HCT116 (cell line): ENCODE results near the gene TMEM129.

Experiments used
- EZH2 ChIP-seq: fragments of 200-600 bp; sonication (generic); IDR thresholded peaks from 2 replicates; pipeline ENCODE4 v1.6.1; 2017; ENCODE audit warnings: antibody characterized with exemption, mixed run types
- MAX ChIP-seq: IDR thresholded peaks from 2 replicates; pipeline ENCODE4 v1.6.1; 2012
- POLR2A ChIP-seq: IDR thresholded peaks from 2 replicates; pipeline ENCODE4 v1.7.0; 2011; ENCODE audit warnings: borderline replicate concordance; ENCODE audit not compliant: insufficient read depth, insufficient read length; ENCODE audit errors: extremely low read depth
- RAD21 ChIP-seq: IDR thresholded peaks from 2 replicates; pipeline ENCODE4 v1.6.1; 2012; ENCODE audit warnings: low read depth, mild to moderate bottlenecking
- REST ChIP-seq: IDR thresholded peaks from 2 replicates; pipeline ENCODE4 v1.6.1; 2012; ENCODE audit warnings: low read depth
- YY1 ChIP-seq: IDR thresholded peaks from 2 replicates; pipeline ENCODE4 v1.6.1; 2011; ENCODE audit warnings: low read length, low read depth, moderate library complexity, mild to moderate bottlenecking; ENCODE audit not compliant: insufficient replicate concordance; ENCODE audit errors: extremely low read depth
- ZFX ChIP-seq: fragments of 450-650 bp; IDR thresholded peaks from 2 replicates; pipeline ENCODE4 v1.6.1; 2017
- ZNF274 ChIP-seq: fragments of 200-500 bp; sonication (Bioruptor generic); IDR thresholded peaks from 2 replicates; pipeline ENCODE4 v1.6.1; 2014; ENCODE audit warnings: mild to moderate bottlenecking, low read depth, low read length, inconsistent platforms
- TF ChIP-seq, protein P1 (sequence below), 3 experiments: fragments of 200-600 bp in 1 of 3; sonication (generic) in 1 of 3; IDR thresholded peaks in 2 of 3; conservative IDR thresholded peaks in 1 of 3; 2 replicates each; pipeline ENCODE4 v1.5.1; 2012 to 2017; ENCODE audit warnings: low read depth in 2 of 3, low read length in 2 of 3, antibody characterized with exemption in 1 of 3, borderline replicate concordance in 1 of 3, control low read depth in 1 of 3, mild to moderate bottlenecking in 1 of 3, mixed read lengths in 1 of 3, mixed run types in 1 of 3, moderate library complexity in 1 of 3; ENCODE audit not compliant: insufficient read depth in 1 of 3

DNA sequence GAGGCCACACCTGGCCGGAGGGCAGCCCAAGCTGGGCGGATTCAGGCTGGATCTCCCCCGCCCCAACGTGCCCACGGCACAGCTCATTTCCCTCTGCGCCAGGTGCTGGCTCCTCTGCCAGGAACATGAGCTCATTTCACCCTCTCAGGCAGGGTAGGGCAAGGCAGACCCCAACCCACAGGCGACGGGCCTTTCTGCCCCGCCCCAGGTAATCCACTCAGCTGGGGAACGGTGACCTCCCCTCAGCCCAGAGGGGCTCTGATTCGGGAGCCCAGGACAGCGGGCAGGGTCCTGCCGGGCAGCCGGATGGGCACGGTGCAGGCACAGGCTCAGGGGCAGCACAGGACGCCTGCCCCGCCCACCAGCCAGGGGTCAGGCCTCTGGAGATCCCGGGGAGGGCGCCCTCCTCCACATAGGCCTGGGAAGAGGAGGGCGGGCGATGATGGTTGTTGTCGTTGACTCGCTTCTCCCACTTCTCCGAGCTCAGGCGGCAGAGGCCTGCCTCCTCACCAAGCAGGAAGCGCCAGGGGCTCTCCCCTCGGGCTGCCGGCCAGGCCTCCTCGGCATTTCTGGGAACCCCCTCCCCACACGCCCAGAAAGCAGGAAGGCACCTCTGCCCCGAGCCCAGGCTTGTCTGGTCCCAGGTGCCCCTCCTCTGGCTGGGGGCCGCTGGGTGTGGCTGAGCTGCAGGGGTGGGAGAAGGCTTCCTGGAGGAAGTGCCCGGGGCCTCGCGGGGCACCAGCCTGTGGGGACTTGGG, 31.3 kb upstream of the TMEM129 start:
- TF ChIP-seq ZFX, result no peak
- TF ChIP-seq, protein P1, sequence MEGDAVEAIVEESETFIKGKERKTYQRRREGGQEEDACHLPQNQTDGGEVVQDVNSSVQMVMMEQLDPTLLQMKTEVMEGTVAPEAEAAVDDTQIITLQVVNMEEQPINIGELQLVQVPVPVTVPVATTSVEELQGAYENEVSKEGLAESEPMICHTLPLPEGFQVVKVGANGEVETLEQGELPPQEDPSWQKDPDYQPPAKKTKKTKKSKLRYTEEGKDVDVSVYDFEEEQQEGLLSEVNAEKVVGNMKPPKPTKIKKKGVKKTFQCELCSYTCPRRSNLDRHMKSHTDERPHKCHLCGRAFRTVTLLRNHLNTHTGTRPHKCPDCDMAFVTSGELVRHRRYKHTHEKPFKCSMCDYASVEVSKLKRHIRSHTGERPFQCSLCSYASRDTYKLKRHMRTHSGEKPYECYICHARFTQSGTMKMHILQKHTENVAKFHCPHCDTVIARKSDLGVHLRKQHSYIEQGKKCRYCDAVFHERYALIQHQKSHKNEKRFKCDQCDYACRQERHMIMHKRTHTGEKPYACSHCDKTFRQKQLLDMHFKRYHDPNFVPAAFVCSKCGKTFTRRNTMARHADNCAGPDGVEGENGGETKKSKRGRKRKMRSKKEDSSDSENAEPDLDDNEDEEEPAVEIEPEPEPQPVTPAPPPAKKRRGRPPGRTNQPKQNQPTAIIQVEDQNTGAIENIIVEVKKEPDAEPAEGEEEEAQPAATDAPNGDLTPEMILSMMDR (IDR thresholded peaks at IDR 0.05 in 2 of 3, conservative IDR thresholded peaks at IDR 0.05 in 1 of 3; ENCODE audit: borderline replicate concordance in 1 of 3, insufficient read depth in 1 of 3, low read depth in 2 of 3, low read length in 2 of 3), result no peak
- TF ChIP-seq ZNF274, result no peak
- TF ChIP-seq RAD21, result no peak
- no peak for TF ChIP-seq YY1
- TF ChIP-seq EZH2, result no peak
- no peak for TF ChIP-seq POLR2A
- no peak for TF ChIP-seq MAX
- no peak for TF ChIP-seq REST
